Thyroid gland (tissue), 4 donors: ENCODE data around the gene SIPA1. TPM values are rescaled to one million over a fixed set of nuclear protein-coding genes. Genes with fewer than 3 reads are reported as not detected.

Source experiments
- DNase-seq, 2 donors: peaks; one replicate each; pipeline ENCODE4 v3.0.0-alpha.2; 2019
- H3K27ac ChIP-seq, 3 donors: fragments of 200-600 bp; sonication (generic); 1 replicate in 2 of 3; 2 replicates in 1 of 3; pipeline ENCODE4 v1.5.1; 2016 to 2019; ENCODE audit warnings: mild to moderate bottlenecking in 1 of 3, moderate library complexity in 1 of 3
- H3K27me3 ChIP-seq: fragments of 200-600 bp; sonication (generic); one replicate; pipeline ENCODE4 v1.5.1; 2019
- H3K36me3 ChIP-seq, 2 donors: fragments of 200-600 bp; sonication (generic); one replicate each; pipeline ENCODE4 v1.5.1; 2016 to 2019
- H3K4me1 ChIP-seq, 2 donors: fragments of 200-600 bp; sonication (generic); one replicate each; pipeline ENCODE4 v1.5.1; 2017 to 2019
- H3K4me3 ChIP-seq, 3 donors: fragments of 200-600 bp; sonication (generic); replicated peaks in 1 of 3; 1 replicate in 2 of 3; 2 replicates in 1 of 3; pipeline ENCODE4 v1.5.1; 2016; ENCODE audit warnings: mild to moderate bottlenecking in 1 of 3
- H3K9me3 ChIP-seq: fragments of 200-600 bp; sonication (generic); one replicate; pipeline ENCODE4 v1.5.1; 2017
- CTCF ChIP-seq, 6 experiments: fragments of 200-600 bp in 3 of 6; fragments of 450-650 bp in 3 of 6; sonication (generic) in 3 of 6; IDR thresholded peaks; one replicate each; pipeline ENCODE4 v1.5.1; 2016 to 2019; ENCODE audit warnings: antibody characterized with exemption in 6 of 6, mild to moderate bottlenecking in 2 of 6, inconsistent platforms in 1 of 6, moderate library complexity in 1 of 6
- POLR2A ChIP-seq, 2 donors: fragments of 450-650 bp; IDR thresholded peaks; one replicate each; pipeline ENCODE4 v1.6.1; 2017; ENCODE audit warnings: antibody characterized with exemption in 2 of 2, mild to moderate bottlenecking in 2 of 2, moderate library complexity in 1 of 2
- WGBS, 2 donors: methylation state at CpG; one replicate each; pipeline ENCODE4 v1.1.5; 2017; 5-methylcytosine and 5-hydroxymethylcytosine counted together
- intact Hi-C: fragments of 100-400 bp; cut with DNase I; formaldehyde crosslinking; loops from one replicate; pipeline ENCODE4 v1.15.1; 2023
- total RNA-seq, 4 donors: library from RNA; depleted of rRNA; stranded (reverse); fragments of >200 nt; gene quantifications; one replicate each; pipeline ENCODE4 v1.2.3, GENCODE V29; 2016

SIPA1 gene
- total RNA-seq, 4 donors from 2014 or later: 19.2 to 40.6 (median 32.7) TPM

DNA sequence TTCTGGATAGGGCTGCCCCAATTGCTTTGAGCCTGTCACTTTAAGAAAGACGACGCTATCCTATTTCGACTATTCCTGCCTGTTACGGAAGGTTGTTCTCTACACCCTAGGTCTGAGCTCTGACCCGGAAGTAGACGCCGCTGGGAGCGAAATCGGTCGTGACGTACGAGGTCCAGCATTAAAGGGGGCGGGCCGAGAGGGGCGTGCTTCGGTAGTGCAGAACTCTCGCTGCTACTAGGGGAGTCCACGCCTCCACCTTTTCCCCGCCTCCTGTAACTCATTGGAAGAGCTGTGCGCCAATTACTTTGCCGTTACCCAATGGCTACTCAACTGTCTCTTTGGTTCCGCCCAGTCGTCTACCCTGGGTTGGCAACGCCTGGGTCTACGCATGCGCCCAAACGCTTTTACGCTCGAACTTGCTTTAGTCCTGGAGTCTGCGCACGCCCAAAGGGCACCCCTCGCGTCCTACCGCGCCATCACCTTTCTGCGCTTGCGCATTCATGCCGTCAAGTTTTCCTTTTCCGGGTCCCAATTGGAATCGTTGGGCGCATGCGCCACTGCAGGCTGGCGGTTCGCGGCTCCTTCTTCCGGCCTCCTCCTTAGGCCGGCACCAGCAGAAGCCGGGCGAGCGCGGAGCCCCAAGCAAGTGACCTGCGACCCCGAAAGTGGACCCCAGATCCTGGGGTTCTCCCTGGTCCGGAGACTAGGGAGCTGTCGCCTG lies 22.5 kb upstream of the SIPA1 start, which contains the start of gene PCNX3:
Gene PCNX3, plus strand, starts transcription at position 548 of the 721 bp plus-strand sequence. CDS start 536 bp downstream, outside the sequence.
- WGBS, 2 donors: 0 to 1% methylated on average over 28 to 46 of the region's 55 CpGs
- peak in 1 of 2 donors; percentile 54 for TF ChIP-seq POLR2A (IDR thresholded peaks at IDR 0.05)
- peak in 1 of 6 experiments; percentile 37 for TF ChIP-seq CTCF (IDR thresholded peaks at IDR 0.05)
- intact Hi-C loops: loop anchor here (5.0 kb wide), 2 partner anchors 37 to 688 kb away; no protein-coding TSS in a partner anchor
- Histone ChIP-seq H3K9me3 (no peaks in the 10 kb centered on the region), H3K36me3 (peaks cover 28 to 31% of the 10 kb centered on the region in 2 donors), H3K27ac (peak within 1 kb of the TSS; percentile 90 to 94 (median 91)), H3K27me3 (no peaks in the 10 kb centered on the region), H3K4me1 (peaks cover 30 to 40% of the 10 kb centered on the region in 2 donors), H3K4me3 (peak within 1 kb of the TSS; percentile 68 to 95 (median 75))
- peak; percentile 100 for DNase-seq

- H3K27ac ChIP-seq: peak overlapping the region in 2 of 3 donors; percentile 50 to 72
- H3K36me3 ChIP-seq: peaks cover 34 to 38% of the 10 kb centered on the region in 2 donors
- TF ChIP-seq CTCF (IDR thresholded peaks at IDR 0.05): no peak
- TF ChIP-seq POLR2A (IDR thresholded peaks at IDR 0.05): no peak
- H3K9me3 ChIP-seq: no peaks in the 10 kb centered on the region
- no peaks in the 10 kb centered on the region for H3K27me3 ChIP-seq
- peak in 1 of 2 donors; percentile 27 for DNase-seq
- intact Hi-C loops: loop anchor here (5.0 kb wide), 2 partner anchors 36 to 689 kb away; no protein-coding TSS in a partner anchor
- peak overlapping the region; percentile 23 to 95 (median 57) for H3K4me3 ChIP-seq
- H3K4me1 ChIP-seq: peaks cover 30 to 34% of the 10 kb centered on the region in 2 donors
- 1 to 3% methylated on average over 10 to 16 of the region's 50 CpGs for WGBS, 2 donors
Observed at GRCh38 chr11:65615950-65616574, 21.8 kb upstream of the SIPA1 start.

DNA sequence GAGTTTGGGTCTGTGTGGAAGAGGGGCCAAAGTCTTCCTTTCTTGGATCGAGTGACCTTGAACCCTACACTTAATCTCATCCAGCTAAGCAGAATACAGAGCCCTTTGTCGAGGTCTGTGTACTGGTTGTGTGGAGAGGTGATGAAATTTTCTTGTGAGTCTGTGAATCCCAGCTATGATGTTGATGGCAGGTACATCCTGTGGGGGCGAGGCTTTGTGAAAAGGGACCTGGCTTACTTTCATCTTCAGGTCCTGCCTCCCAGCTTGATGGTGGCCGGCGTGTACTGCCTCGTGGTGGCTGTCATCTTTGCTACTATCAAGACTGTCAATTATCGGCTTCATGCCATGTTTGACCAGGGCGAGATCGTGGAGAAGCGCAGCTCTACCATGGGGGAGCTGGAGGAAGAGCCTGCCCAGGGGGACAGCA lies 21.3 kb upstream of the SIPA1 start:
- Histone ChIP-seq H3K36me3 (peaks cover 34 to 43% of the 10 kb centered on the region in 2 donors), H3K4me3 (peak overlapping the region in 2 of 3 donors; percentile 57 to 95), H3K27ac (no peak overlapping the region), H3K9me3 (no peaks in the 10 kb centered on the region), H3K27me3 (no peaks in the 10 kb centered on the region), H3K4me1 (peaks cover 30% of the 10 kb centered on the region in 2 donors)
- WGBS, 2 donors: 67 to 68% methylated on average over 10 of the region's 10 CpGs
- TF ChIP-seq POLR2A (IDR thresholded peaks at IDR 0.05): no peak
- no peak for TF ChIP-seq CTCF (IDR thresholded peaks at IDR 0.05)
- intact Hi-C loops: loop anchor here (5.0 kb wide), 2 partner anchors 36 to 689 kb away; no protein-coding TSS in a partner anchor
- no peak for DNase-seq

- Histone ChIP-seq H3K36me3 (peaks cover 34 to 45% of the 10 kb centered on the region in 2 donors), H3K4me1 (peaks cover 23 to 26% of the 10 kb centered on the region in 2 donors), H3K27me3 (no peaks in the 10 kb centered on the region), H3K9me3 (no peaks in the 10 kb centered on the region), H3K4me3 (no peak overlapping the region), H3K27ac (no peak overlapping the region)
- TF ChIP-seq POLR2A (IDR thresholded peaks at IDR 0.05): no peak
- TF ChIP-seq CTCF (IDR thresholded peaks at IDR 0.05): no peak
- intact Hi-C loops: loop anchor here (5.0 kb wide), 2 partner anchors 35 to 690 kb away; no protein-coding TSS in a partner anchor
- DNase-seq: no peak
- 92 to 94% methylated on average over 16 to 17 of the region's 17 CpGs for WGBS, 2 donors
Observed at GRCh38 chr11:65617136-65617850, 20.6 kb upstream of the SIPA1 start.
